Loucy (cell line): Measurements from ENCODE around the gene ADGRF4.

Experiments
- EZH2phosphoT487 ChIP-seq: fragments of 200-600 bp; IDR thresholded peaks from 2 replicates; pipeline ENCODE4 v1.6.1; 2018; ENCODE audit warnings: antibody characterized with exemption, mild to moderate bottlenecking, moderate library complexity, borderline replicate concordance
- TF ChIP-seq, protein P1 (sequence below): fragments of 200-600 bp; sonication (generic); conservative IDR thresholded peaks from 2 replicates; pipeline ENCODE4 v1.5.1; 2014; ENCODE audit warnings: mild to moderate bottlenecking, antibody characterized with exemption, low read length

DNA sequence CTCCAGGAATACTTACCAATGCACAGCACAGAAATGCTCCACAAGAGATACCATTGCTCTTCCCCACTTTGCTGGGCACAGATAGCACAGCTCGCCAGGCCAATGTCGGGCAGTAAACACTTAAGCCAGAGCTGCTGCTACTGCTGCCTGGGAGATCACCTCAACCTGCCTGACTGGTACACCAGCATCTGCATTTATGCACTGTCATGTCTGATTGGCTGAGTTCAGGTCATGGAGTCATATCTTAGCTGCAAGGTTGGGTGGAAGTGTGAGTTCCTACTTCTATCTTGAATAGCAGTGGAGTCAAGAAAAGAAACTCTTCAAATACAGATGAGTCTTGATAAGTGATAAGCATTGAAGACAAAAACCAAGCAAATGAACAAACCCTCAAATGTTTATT is 10.9 kb upstream of the ADGRF4 start:
- TF ChIP-seq, protein P1, sequence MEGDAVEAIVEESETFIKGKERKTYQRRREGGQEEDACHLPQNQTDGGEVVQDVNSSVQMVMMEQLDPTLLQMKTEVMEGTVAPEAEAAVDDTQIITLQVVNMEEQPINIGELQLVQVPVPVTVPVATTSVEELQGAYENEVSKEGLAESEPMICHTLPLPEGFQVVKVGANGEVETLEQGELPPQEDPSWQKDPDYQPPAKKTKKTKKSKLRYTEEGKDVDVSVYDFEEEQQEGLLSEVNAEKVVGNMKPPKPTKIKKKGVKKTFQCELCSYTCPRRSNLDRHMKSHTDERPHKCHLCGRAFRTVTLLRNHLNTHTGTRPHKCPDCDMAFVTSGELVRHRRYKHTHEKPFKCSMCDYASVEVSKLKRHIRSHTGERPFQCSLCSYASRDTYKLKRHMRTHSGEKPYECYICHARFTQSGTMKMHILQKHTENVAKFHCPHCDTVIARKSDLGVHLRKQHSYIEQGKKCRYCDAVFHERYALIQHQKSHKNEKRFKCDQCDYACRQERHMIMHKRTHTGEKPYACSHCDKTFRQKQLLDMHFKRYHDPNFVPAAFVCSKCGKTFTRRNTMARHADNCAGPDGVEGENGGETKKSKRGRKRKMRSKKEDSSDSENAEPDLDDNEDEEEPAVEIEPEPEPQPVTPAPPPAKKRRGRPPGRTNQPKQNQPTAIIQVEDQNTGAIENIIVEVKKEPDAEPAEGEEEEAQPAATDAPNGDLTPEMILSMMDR: no peak
- no peak for TF ChIP-seq EZH2phosphoT487
